ENCODE results near the gene TMEM248. TPM values are rescaled to one million over a fixed set of nuclear protein-coding genes. Genes with fewer than 3 reads are reported as not detected.

TMEM248 gene
- total RNA-seq, 1 experiment from 2014 or later, result 59.3 TPM

- TF ChIP-seq CTCF (IDR thresholded peaks at IDR 0.05 in 2 of 3, conservative IDR thresholded peaks at IDR 0.05 in 1 of 3; ENCODE audit: borderline replicate concordance in 1 of 3, insufficient read depth in 1 of 3, low read depth in 2 of 3, low read length in 2 of 3) (no peak), POLR2AphosphoS5 (IDR thresholded peaks at IDR 0.05; ENCODE audit: low read depth, low read length) (no peak), SRF (IDR thresholded peaks at IDR 0.05; ENCODE audit: low read depth) (no peak), CBX3 (IDR thresholded peaks at IDR 0.05; ENCODE audit: low read depth) (no peak), ELF1 (IDR thresholded peaks at IDR 0.05; ENCODE audit: borderline replicate concordance, low read depth) (no peak), EZH2 (IDR thresholded peaks at IDR 0.05) (no peak), TCF7L2 (IDR thresholded peaks at IDR 0.05; ENCODE audit: borderline replicate concordance, extremely low read depth, insufficient read depth, insufficient read length) (no peak), MAX (IDR thresholded peaks at IDR 0.05) (no peak), FOSL1 (IDR thresholded peaks at IDR 0.05; ENCODE audit: low read depth) (no peak)
These were observed 32.0 kb downstream of the TMEM248 start (continued) for GRCh38 chr7:66953044-66953427.

GRCh38 chr7:66957595-66958290, 36.7 kb downstream of the TMEM248 start:
- Histone ChIP-seq H3K4me2 (ENCODE audit: low read length) (no peak overlapping the region), H3K4me3 (replicated peaks in 1 of 2; ENCODE audit: low read depth in 1 of 2, low read length in 2 of 2) (no peak overlapping the region), H3K36me3 (ENCODE audit: control insufficient read depth in 1 of 2, insufficient read depth in 2 of 2, low read length in 2 of 2) (peaks cover 12 to 22% of the 10 kb centered on the region in 2 experiments; a peak in 3 of 4 replicates), H3K79me2 (ENCODE audit: insufficient read depth, low read length) (no peaks in the 10 kb centered on the region), H3K9me2 (ENCODE audit: insufficient read depth) (no peaks in the 10 kb centered on the region), H4K20me1 (ENCODE audit: insufficient read depth) (no peaks in the 10 kb centered on the region), H3K27me3 (ENCODE audit: insufficient read depth, low read length) (no peaks in the 10 kb centered on the region), H3K4me1 (ENCODE audit: control insufficient read depth in 1 of 2, insufficient read depth in 2 of 2, low read length in 2 of 2) (peaks cover 1 to 6% of the 10 kb centered on the region in 2 experiments), H2AFZ (ENCODE audit: low read depth, low read length, poor library complexity, severe bottlenecking) (no peak overlapping the region), H3K9me3 (ENCODE audit: control insufficient read depth in 1 of 2, insufficient read depth in 1 of 2, low read depth in 1 of 2, low read length in 2 of 2) (no peaks in the 10 kb centered on the region), H3K9ac (ENCODE audit: low read length) (no peak overlapping the region), H3K27ac (ENCODE audit: low read depth, low read length) (no peak overlapping the region)
- ATAC-seq, result no peak
- no TSS peak for BruUV-seq (replicated peaks)
- intact Hi-C loops (cut with micrococcal nuclease), result no loop called here
- CTCF ChIA-PET, result no interaction called here
- RAD21 ChIA-PET (ENCODE audit: low non-redundant PET in 1 of 2, low total read pairs in 2 of 2, uncharacterized antibody in 2 of 2, unreplicated experiment in 2 of 2), result no interaction called here
- DNase-seq (ENCODE audit: low read depth, low spot score), result no peak
- POLR2A ChIA-PET, result no interaction called here
- no peak for TF ChIP-seq ZBTB33 (IDR thresholded peaks at IDR 0.05; ENCODE audit: extremely low read depth, insufficient replicate concordance, low read length)
- no peak for TF ChIP-seq FOSL1 (IDR thresholded peaks at IDR 0.05; ENCODE audit: low read depth)
- TF ChIP-seq EZH2phosphoT487 (IDR thresholded peaks at IDR 0.05; ENCODE audit: borderline replicate concordance), result no peak
- TF ChIP-seq ELF1 (IDR thresholded peaks at IDR 0.05; ENCODE audit: borderline replicate concordance, low read depth), result no peak
- no peak for TF ChIP-seq CBX3 (IDR thresholded peaks at IDR 0.05; ENCODE audit: low read depth)
- TF ChIP-seq CEBPB (IDR thresholded peaks at IDR 0.05; ENCODE audit: low read depth), result no peak
- TF ChIP-seq REST (IDR thresholded peaks at IDR 0.05; ENCODE audit: low read depth), result no peak
- no peak for TF ChIP-seq MAX (IDR thresholded peaks at IDR 0.05)
- TF ChIP-seq RAD21 (IDR thresholded peaks at IDR 0.05; ENCODE audit: low read depth), result no peak
- no peak for TF ChIP-seq SP1 (IDR thresholded peaks at IDR 0.05; ENCODE audit: low read depth)
- no peak for TF ChIP-seq TCF7L2 (IDR thresholded peaks at IDR 0.05; ENCODE audit: borderline replicate concordance, extremely low read depth, insufficient read depth, insufficient read length)
